ENCODE data around the gene PHKG1.

- no peak for TF ChIP-seq CTCF (IDR thresholded peaks at IDR 0.05; ENCODE audit: low read length)
- TF ChIP-seq EZH2 (IDR thresholded peaks at IDR 0.05; ENCODE audit: borderline replicate concordance, low read length): no peak
These were observed 34.7 kb upstream of the PHKG1 start for GRCh38 chr7:56127241-56127975.
